Peyer's patch (tissue), 4 donors: ENCODE results near the gene SPAG9. TPM values are rescaled to one million over a fixed set of nuclear protein-coding genes. Genes with fewer than 3 reads are reported as not detected.
A peak's percentile ranks its signal among the peaks of the same experiment; 100 is the strongest.

Experiments
- DNase-seq, 3 donors: peaks; one replicate each; pipeline ENCODE4 v3.0.0-alpha.2; 2017 to 2019
- H3K27ac ChIP-seq, 4 donors: fragments of 200-600 bp; sonication (generic); one replicate each; pipeline ENCODE4 v1.5.1; 2016 to 2019
- H3K27me3 ChIP-seq, 2 donors: fragments of 200-600 bp; sonication (generic); one replicate each; pipeline ENCODE4 v1.5.1; 2019
- H3K36me3 ChIP-seq, 3 donors: fragments of 200-600 bp; sonication (generic); one replicate each; pipeline ENCODE4 v1.5.1; 2016 to 2019
- H3K4me1 ChIP-seq, 4 donors: fragments of 200-600 bp; sonication (generic); one replicate each; pipeline ENCODE4 v1.5.1; 2016 to 2019
- H3K4me3 ChIP-seq, 4 donors: fragments of 200-600 bp; sonication (generic); 1 replicate in 3 of 4; 2 replicates in 1 of 4; pipeline ENCODE4 v1.5.1; 2016 to 2019; ENCODE audit warnings: mild to moderate bottlenecking in 1 of 4
- H3K9me3 ChIP-seq, 4 donors: fragments of 200-600 bp; sonication (generic); one replicate each; pipeline ENCODE4 v1.5.1; 2016 to 2019; ENCODE audit warnings: mild to moderate bottlenecking in 1 of 4
- POLR2A ChIP-seq, 2 donors: fragments of 450-650 bp; IDR thresholded peaks; one replicate each; pipeline ENCODE4 v1.5.1; 2017; ENCODE audit warnings: antibody characterized with exemption in 2 of 2, mild to moderate bottlenecking in 2 of 2, moderate library complexity in 2 of 2
- total RNA-seq, 4 donors: library from RNA; depleted of rRNA; stranded (reverse); fragments of >200 nt; gene quantifications; one replicate each; pipeline ENCODE4 v1.1.0, GENCODE V29; 2016
- TF ChIP-seq, protein P1 (sequence below), 6 experiments: fragments of 450-650 bp in 4 of 6; fragments of 200-600 bp in 2 of 6; sonication (generic) in 1 of 6; IDR thresholded peaks; one replicate each; pipeline ENCODE4 v1.5.1; 2017 to 2019; ENCODE audit warnings: antibody characterized with exemption in 6 of 6, mild to moderate bottlenecking in 3 of 6, moderate library complexity in 1 of 6

Gene SPAG9
- total RNA-seq, 4 donors from 2014 or later = 104 to 149 (median 132) TPM

DNA sequence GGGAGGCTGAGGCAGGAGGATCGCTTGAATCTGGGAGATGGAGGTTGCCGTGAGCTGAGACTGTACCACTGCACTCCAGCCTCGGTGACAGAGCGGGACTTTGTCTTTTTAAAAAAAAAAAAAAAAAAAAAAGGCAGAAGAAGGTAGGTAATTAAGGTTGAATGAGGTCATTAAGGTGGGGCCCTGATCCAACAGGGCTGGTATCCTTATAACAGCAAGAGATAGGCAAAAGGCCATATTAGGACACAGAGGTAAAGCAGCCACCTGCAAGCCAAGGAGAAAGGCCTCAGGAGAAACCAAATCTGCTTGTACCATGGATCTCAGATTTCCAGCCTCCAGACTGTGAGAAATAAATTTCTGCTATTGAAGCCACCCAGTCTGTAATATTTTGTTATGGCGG lies 60.3 kb downstream of the SPAG9 start:
- no peaks in the 10 kb centered on the region for H3K36me3 ChIP-seq
- H3K27me3 ChIP-seq = no peaks in the 10 kb centered on the region
- H3K4me1 ChIP-seq = peaks cover 0 to 28% (median 0%) of the 10 kb centered on the region in 4 donors
- no peak for DNase-seq
- TF ChIP-seq, protein P1, sequence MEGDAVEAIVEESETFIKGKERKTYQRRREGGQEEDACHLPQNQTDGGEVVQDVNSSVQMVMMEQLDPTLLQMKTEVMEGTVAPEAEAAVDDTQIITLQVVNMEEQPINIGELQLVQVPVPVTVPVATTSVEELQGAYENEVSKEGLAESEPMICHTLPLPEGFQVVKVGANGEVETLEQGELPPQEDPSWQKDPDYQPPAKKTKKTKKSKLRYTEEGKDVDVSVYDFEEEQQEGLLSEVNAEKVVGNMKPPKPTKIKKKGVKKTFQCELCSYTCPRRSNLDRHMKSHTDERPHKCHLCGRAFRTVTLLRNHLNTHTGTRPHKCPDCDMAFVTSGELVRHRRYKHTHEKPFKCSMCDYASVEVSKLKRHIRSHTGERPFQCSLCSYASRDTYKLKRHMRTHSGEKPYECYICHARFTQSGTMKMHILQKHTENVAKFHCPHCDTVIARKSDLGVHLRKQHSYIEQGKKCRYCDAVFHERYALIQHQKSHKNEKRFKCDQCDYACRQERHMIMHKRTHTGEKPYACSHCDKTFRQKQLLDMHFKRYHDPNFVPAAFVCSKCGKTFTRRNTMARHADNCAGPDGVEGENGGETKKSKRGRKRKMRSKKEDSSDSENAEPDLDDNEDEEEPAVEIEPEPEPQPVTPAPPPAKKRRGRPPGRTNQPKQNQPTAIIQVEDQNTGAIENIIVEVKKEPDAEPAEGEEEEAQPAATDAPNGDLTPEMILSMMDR (IDR thresholded peaks at IDR 0.05) = no peak
- H3K4me3 ChIP-seq = no peak overlapping the region
- no peak overlapping the region for H3K27ac ChIP-seq
- no peaks in the 10 kb centered on the region for H3K9me3 ChIP-seq

GRCh38 chr17:51059781-51060180 lies 60.9 kb downstream of the SPAG9 start:
- Histone ChIP-seq H3K27ac (no peak overlapping the region), H3K36me3 (no peaks in the 10 kb centered on the region), H3K27me3 (no peaks in the 10 kb centered on the region), H3K4me3 (no peak overlapping the region), H3K9me3 (no peaks in the 10 kb centered on the region), H3K4me1 (peaks cover 0 to 28% (median 0%) of the 10 kb centered on the region in 4 donors)
- no peak for DNase-seq
- no peak for TF ChIP-seq POLR2A (IDR thresholded peaks at IDR 0.05)
- TF ChIP-seq, protein P1 (IDR thresholded peaks at IDR 0.05) = no peak

GRCh38 chr17:51057534-51057933 lies 63.1 kb downstream of the SPAG9 start:
- TF ChIP-seq, protein P1 (IDR thresholded peaks at IDR 0.05) = no peak
- TF ChIP-seq POLR2A (IDR thresholded peaks at IDR 0.05) = no peak
- Histone ChIP-seq H3K4me1 (peaks cover 0 to 28% (median 0%) of the 10 kb centered on the region in 4 donors), H3K9me3 (no peaks in the 10 kb centered on the region), H3K36me3 (no peaks in the 10 kb centered on the region), H3K4me3 (no peak overlapping the region), H3K27me3 (no peaks in the 10 kb centered on the region), H3K27ac (peak overlapping the region in 2 of 4 donors; percentile 53 to 66)
- no peak for DNase-seq

GRCh38 chr17:51056813-51057510 lies 63.7 kb downstream of the SPAG9 start:
- no peak for TF ChIP-seq POLR2A (IDR thresholded peaks at IDR 0.05)
- TF ChIP-seq, protein P1 (IDR thresholded peaks at IDR 0.05) = peak; percentile 19 to 53 (median 44)
- H3K36me3 ChIP-seq = no peaks in the 10 kb centered on the region
- H3K9me3 ChIP-seq = no peaks in the 10 kb centered on the region
- DNase-seq = no peak
- no peaks in the 10 kb centered on the region for H3K27me3 ChIP-seq
- no peak overlapping the region for H3K4me3 ChIP-seq
- H3K4me1 ChIP-seq = peaks cover 0 to 28% (median 0%) of the 10 kb centered on the region in 4 donors
- peak overlapping the region in 2 of 4 donors; percentile 53 to 66 for H3K27ac ChIP-seq

- no peak for DNase-seq
- H3K9me3 ChIP-seq = no peaks in the 10 kb centered on the region
- TF ChIP-seq, protein P1 (IDR thresholded peaks at IDR 0.05) = no peak
- TF ChIP-seq POLR2A (IDR thresholded peaks at IDR 0.05) = no peak
- peaks cover 0 to 28% (median 0%) of the 10 kb centered on the region in 4 donors for H3K4me1 ChIP-seq
- H3K4me3 ChIP-seq = no peak overlapping the region
- no peaks in the 10 kb centered on the region for H3K27me3 ChIP-seq
- H3K36me3 ChIP-seq = no peaks in the 10 kb centered on the region
- H3K27ac ChIP-seq = no peak overlapping the region
Measured at GRCh38 chr17:51054748-51055147, 65.9 kb downstream of the SPAG9 start.
